ENCODE data around the gene TNK2. TPM values are rescaled to one million over a fixed set of nuclear protein-coding genes. Genes with fewer than 3 reads are reported as not detected.

The TNK2 gene
- total RNA-seq, 1 experiment from 2014 or later: 55.1 TPM

DNA sequence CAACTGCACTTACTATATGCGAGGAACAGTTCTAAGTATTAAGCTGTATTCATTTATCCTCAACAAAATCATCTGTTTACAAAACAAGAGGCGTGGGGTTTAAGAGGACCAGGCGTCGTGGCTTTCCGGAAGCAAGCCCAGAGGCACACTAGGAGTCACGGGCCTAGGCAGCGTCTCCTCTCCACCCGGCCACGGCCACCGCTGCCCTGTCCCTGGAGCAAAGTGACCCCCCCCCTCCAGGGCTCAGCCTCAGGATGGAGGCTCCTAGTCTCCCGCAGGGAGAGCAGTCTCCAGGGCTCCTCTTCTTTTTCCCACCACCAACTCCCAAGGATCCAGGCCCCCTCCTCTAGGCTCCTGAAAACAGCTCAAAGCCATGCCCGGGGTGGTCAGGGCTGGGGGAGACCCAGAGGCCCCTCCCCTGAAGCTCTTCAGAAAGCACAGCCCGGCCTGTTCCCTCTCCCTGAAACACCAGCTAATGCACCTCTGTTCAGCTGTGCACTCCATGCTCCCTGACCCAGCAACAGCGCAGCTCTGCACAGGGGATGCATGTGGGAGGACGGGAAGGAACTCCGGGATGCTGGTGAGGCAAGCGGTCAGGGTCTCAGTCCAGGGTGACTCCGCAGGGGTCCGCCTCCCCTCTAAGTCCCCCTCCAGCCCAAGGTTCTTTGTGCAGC lies 16.8 kb downstream of the TNK2 start:
- H2AFZ ChIP-seq (ENCODE audit: low read depth, low read length, poor library complexity, severe bottlenecking): no peak overlapping the region
- intact Hi-C loops (cut with micrococcal nuclease): no loop called here
- no peak overlapping the region for H3K27ac ChIP-seq (ENCODE audit: low read depth, low read length)
- peaks cover 3 to 23% of the 10 kb centered on the region in 2 experiments for H3K4me1 ChIP-seq (ENCODE audit: control insufficient read depth in 1 of 2, insufficient read depth in 2 of 2, low read length in 2 of 2)
- no TSS peak for BruUV-seq (replicated peaks)
- no peak for TF ChIP-seq SIN3A (IDR thresholded peaks at IDR 0.05; ENCODE audit: low read depth)
- no peak for TF ChIP-seq ATF3 (IDR thresholded peaks at IDR 0.05)
- TF ChIP-seq ELF1 (IDR thresholded peaks at IDR 0.05; ENCODE audit: borderline replicate concordance, low read depth): no peak
- no peak for TF ChIP-seq CEBPB (IDR thresholded peaks at IDR 0.05; ENCODE audit: low read depth)
- no peak for TF ChIP-seq EZH2 (IDR thresholded peaks at IDR 0.05)
- no peak for TF ChIP-seq CBX3 (IDR thresholded peaks at IDR 0.05; ENCODE audit: low read depth)
- no peak for TF ChIP-seq EGR1 (IDR thresholded peaks at IDR 0.05; ENCODE audit: low read depth)
- no peak for TF ChIP-seq POLR2A (IDR thresholded peaks at IDR 0.05; ENCODE audit: borderline replicate concordance, extremely low read depth, insufficient read depth, insufficient read length)
- TF ChIP-seq, protein P1, sequence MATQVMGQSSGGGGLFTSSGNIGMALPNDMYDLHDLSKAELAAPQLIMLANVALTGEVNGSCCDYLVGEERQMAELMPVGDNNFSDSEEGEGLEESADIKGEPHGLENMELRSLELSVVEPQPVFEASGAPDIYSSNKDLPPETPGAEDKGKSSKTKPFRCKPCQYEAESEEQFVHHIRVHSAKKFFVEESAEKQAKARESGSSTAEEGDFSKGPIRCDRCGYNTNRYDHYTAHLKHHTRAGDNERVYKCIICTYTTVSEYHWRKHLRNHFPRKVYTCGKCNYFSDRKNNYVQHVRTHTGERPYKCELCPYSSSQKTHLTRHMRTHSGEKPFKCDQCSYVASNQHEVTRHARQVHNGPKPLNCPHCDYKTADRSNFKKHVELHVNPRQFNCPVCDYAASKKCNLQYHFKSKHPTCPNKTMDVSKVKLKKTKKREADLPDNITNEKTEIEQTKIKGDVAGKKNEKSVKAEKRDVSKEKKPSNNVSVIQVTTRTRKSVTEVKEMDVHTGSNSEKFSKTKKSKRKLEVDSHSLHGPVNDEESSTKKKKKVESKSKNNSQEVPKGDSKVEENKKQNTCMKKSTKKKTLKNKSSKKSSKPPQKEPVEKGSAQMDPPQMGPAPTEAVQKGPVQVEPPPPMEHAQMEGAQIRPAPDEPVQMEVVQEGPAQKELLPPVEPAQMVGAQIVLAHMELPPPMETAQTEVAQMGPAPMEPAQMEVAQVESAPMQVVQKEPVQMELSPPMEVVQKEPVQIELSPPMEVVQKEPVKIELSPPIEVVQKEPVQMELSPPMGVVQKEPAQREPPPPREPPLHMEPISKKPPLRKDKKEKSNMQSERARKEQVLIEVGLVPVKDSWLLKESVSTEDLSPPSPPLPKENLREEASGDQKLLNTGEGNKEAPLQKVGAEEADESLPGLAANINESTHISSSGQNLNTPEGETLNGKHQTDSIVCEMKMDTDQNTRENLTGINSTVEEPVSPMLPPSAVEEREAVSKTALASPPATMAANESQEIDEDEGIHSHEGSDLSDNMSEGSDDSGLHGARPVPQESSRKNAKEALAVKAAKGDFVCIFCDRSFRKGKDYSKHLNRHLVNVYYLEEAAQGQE (IDR thresholded peaks at IDR 0.05; ENCODE audit: low read depth): no peak
- no peak for TF ChIP-seq YY1 (IDR thresholded peaks at IDR 0.05; ENCODE audit: extremely low read depth, insufficient replicate concordance, low read depth, low read length)
- H3K79me2 ChIP-seq (ENCODE audit: insufficient read depth, low read length): no peaks in the 10 kb centered on the region
- no peaks in the 10 kb centered on the region for H3K9me3 ChIP-seq (ENCODE audit: control insufficient read depth in 1 of 2, insufficient read depth in 1 of 2, low read depth in 1 of 2, low read length in 2 of 2)
- H3K4me2 ChIP-seq (ENCODE audit: low read length): no peak overlapping the region
- H3K36me3 ChIP-seq (ENCODE audit: control insufficient read depth in 1 of 2, insufficient read depth in 2 of 2, low read length in 2 of 2): no peaks in the 10 kb centered on the region; a peak in 1 of 4 replicates
- H3K9me2 ChIP-seq (ENCODE audit: insufficient read depth): no peaks in the 10 kb centered on the region
- CTCF ChIA-PET: interaction anchor here (1.1 kb wide), 1 partner anchor 32 kb away, joined by 3 read pairs; no protein-coding TSS in a partner anchor
- no peak overlapping the region for H3K9ac ChIP-seq (ENCODE audit: low read length)
- ATAC-seq: no peak
- no peak overlapping the region for H3K4me3 ChIP-seq (replicated peaks in 1 of 2; ENCODE audit: low read depth in 1 of 2, low read length in 2 of 2)
- no peaks in the 10 kb centered on the region for H3K27me3 ChIP-seq (ENCODE audit: insufficient read depth, low read length)
- RAD21 ChIA-PET (ENCODE audit: low non-redundant PET in 1 of 2, low total read pairs in 2 of 2, uncharacterized antibody in 2 of 2, unreplicated experiment in 2 of 2): no interaction called here
- POLR2A ChIA-PET: no interaction called here
- no peak for DNase-seq (ENCODE audit: low read depth, low spot score)
- no peaks in the 10 kb centered on the region for H4K20me1 ChIP-seq (ENCODE audit: insufficient read depth)

Measured in HCT116 (cell line).